Vagina (tissue), 2 donors: ENCODE results near the gene TRAPPC14. TPM values are rescaled to one million over a fixed set of nuclear protein-coding genes. Genes with fewer than 3 reads are reported as not detected.
A peak's percentile ranks its signal among the peaks of the same experiment; 100 is the strongest.

Experiments used
- DNase-seq, 2 donors: peaks; one replicate each; pipeline ENCODE4 v3.0.0-alpha.2; 2017; ENCODE audit errors: extremely low spot score in 2 of 2
- H3K27ac ChIP-seq: fragments of 200-600 bp; sonication (generic); one replicate; pipeline ENCODE4 v1.5.1; 2019
- H3K27me3 ChIP-seq: fragments of 200-600 bp; sonication (generic); one replicate; pipeline ENCODE4 v1.5.1; 2019
- H3K36me3 ChIP-seq, 2 donors: fragments of 200-600 bp; sonication (generic); one replicate each; pipeline ENCODE4 v1.5.1; 2017 to 2019
- H3K4me1 ChIP-seq: fragments of 200-600 bp; sonication (generic); one replicate; pipeline ENCODE4 v1.5.1; 2019
- H3K4me3 ChIP-seq, 2 donors: fragments of 200-600 bp; sonication (generic); 1 replicate in 1 of 2; 2 replicates in 1 of 2; pipeline ENCODE4 v1.5.1; 2016 to 2019
- H3K9me3 ChIP-seq: fragments of 200-600 bp; sonication (generic); one replicate; pipeline ENCODE4 v1.5.1; 2019
- POLR2A ChIP-seq, 2 donors: fragments of 450-650 bp; IDR thresholded peaks; one replicate each; pipeline ENCODE4 v1.6.1; 2017; ENCODE audit warnings: antibody characterized with exemption in 2 of 2, mild to moderate bottlenecking in 2 of 2, moderate library complexity in 2 of 2
- POLR2AphosphoS5 ChIP-seq, 2 donors: sonication (generic); formaldehyde crosslinking; IDR thresholded peaks; one replicate each; pipeline ENCODE4 v1.9.0; 2017; ENCODE audit warnings: antibody characterized with exemption in 2 of 2, mild to moderate bottlenecking in 2 of 2, low read depth in 1 of 2; ENCODE audit not compliant: insufficient read depth in 1 of 2
- intact Hi-C: fragments of 100-400 bp; cut with DNase I; formaldehyde crosslinking; loops from one replicate; pipeline ENCODE4 v1.15.1; 2023
- total RNA-seq: library from RNA; depleted of rRNA; stranded (reverse); fragments of >200 nt; gene quantifications from one replicate; pipeline ENCODE4 v1.2.3, GENCODE V29; 2016
- TF ChIP-seq, protein P1 (sequence below), 3 experiments: fragments of 450-650 bp in 2 of 3; fragments of 200-600 bp in 1 of 3; sonication (generic) in 1 of 3; IDR thresholded peaks; one replicate each; pipeline ENCODE4 v1.5.1; 2017 to 2019; ENCODE audit warnings: antibody characterized with exemption in 3 of 3, mild to moderate bottlenecking in 2 of 3, moderate library complexity in 2 of 3

TRAPPC14 gene
- total RNA-seq, 1 donor from 2014 or later = 18.2 TPM

DNA sequence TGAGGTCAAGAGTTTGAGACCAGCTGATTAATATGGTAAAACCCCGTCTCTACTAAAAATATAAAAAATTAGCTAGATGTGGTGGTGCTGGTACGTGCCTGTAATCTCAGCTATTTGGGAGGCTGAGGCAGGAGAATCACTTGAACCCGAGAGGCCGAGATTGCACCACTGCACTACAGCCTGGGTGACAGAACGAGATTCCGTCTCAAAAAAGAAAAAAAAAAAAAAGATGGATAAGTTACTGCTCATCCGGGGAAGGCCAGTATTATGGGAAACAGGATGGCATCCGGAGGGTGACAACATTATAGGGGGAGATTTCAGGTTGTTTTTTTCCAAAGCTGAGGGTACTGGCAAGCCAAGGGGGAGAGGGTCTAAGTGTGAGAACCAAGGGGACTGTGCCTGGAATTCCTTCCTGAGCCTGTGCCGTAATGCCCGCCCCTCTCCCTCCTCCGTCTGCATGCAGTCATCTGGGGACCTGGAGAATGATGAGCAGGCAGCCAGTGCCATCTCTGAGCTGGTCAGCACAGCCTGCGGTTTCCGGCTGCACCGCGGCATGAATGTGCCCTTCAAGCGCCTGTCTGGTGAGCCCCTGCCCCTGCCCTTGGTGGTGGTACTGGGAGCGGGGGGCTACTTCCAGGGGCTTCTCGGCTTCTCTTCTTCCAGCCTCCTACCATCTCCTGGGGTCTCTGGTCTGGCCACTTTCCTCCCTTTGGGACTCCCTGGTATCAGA is 5.4 kb downstream of the TRAPPC14 start:
- H3K9me3 ChIP-seq = no peaks in the 10 kb centered on the region
- H3K27ac ChIP-seq = no peak overlapping the region
- no peaks in the 10 kb centered on the region for H3K27me3 ChIP-seq
- intact Hi-C loops = no loop called here
- TF ChIP-seq POLR2A (IDR thresholded peaks at IDR 0.05) (no peak), POLR2AphosphoS5 (IDR thresholded peaks at IDR 0.05; ENCODE audit: insufficient read depth in 1 of 2, low read depth in 1 of 2) (no peak)
- TF ChIP-seq, protein P1, sequence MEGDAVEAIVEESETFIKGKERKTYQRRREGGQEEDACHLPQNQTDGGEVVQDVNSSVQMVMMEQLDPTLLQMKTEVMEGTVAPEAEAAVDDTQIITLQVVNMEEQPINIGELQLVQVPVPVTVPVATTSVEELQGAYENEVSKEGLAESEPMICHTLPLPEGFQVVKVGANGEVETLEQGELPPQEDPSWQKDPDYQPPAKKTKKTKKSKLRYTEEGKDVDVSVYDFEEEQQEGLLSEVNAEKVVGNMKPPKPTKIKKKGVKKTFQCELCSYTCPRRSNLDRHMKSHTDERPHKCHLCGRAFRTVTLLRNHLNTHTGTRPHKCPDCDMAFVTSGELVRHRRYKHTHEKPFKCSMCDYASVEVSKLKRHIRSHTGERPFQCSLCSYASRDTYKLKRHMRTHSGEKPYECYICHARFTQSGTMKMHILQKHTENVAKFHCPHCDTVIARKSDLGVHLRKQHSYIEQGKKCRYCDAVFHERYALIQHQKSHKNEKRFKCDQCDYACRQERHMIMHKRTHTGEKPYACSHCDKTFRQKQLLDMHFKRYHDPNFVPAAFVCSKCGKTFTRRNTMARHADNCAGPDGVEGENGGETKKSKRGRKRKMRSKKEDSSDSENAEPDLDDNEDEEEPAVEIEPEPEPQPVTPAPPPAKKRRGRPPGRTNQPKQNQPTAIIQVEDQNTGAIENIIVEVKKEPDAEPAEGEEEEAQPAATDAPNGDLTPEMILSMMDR (IDR thresholded peaks at IDR 0.05) = no peak
- no peak for DNase-seq
- no peak overlapping the region for H3K4me3 ChIP-seq
- peaks cover 50% of the 10 kb centered on the region for H3K4me1 ChIP-seq
- H3K36me3 ChIP-seq = peaks cover 0 to 27% of the 10 kb centered on the region in 2 donors

DNA sequence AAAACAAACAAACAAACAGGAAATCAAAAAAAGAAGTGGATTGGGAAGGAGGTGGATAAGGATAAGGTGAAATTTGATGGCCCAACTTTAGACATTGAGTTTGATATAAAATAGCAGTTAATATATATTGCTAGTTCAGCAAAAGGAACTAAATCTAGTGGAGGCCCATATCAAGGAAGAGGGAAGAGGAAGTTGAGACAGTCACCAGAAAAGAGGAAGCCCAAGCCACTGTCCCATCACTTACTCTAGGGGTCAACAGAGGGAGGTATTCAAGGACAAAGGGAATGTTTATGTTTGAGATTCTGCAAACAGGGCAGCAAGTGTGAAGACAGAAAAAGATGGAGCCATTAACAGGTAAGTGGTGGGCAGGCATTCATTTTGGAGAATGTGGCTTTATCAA is 6.1 kb downstream of the TRAPPC14 start:
- no peak for DNase-seq
- H3K36me3 ChIP-seq = peaks cover 0 to 27% of the 10 kb centered on the region in 2 donors
- H3K4me1 ChIP-seq = peaks cover 43% of the 10 kb centered on the region
- H3K27ac ChIP-seq = no peak overlapping the region
- no peaks in the 10 kb centered on the region for H3K27me3 ChIP-seq
- TF ChIP-seq POLR2A (IDR thresholded peaks at IDR 0.05) (no peak), POLR2AphosphoS5 (IDR thresholded peaks at IDR 0.05; ENCODE audit: insufficient read depth in 1 of 2, low read depth in 1 of 2) (no peak)
- TF ChIP-seq, protein P1 (IDR thresholded peaks at IDR 0.05) = no peak
- no peak overlapping the region for H3K4me3 ChIP-seq
- intact Hi-C loops = no loop called here
- H3K9me3 ChIP-seq = no peaks in the 10 kb centered on the region

DNA sequence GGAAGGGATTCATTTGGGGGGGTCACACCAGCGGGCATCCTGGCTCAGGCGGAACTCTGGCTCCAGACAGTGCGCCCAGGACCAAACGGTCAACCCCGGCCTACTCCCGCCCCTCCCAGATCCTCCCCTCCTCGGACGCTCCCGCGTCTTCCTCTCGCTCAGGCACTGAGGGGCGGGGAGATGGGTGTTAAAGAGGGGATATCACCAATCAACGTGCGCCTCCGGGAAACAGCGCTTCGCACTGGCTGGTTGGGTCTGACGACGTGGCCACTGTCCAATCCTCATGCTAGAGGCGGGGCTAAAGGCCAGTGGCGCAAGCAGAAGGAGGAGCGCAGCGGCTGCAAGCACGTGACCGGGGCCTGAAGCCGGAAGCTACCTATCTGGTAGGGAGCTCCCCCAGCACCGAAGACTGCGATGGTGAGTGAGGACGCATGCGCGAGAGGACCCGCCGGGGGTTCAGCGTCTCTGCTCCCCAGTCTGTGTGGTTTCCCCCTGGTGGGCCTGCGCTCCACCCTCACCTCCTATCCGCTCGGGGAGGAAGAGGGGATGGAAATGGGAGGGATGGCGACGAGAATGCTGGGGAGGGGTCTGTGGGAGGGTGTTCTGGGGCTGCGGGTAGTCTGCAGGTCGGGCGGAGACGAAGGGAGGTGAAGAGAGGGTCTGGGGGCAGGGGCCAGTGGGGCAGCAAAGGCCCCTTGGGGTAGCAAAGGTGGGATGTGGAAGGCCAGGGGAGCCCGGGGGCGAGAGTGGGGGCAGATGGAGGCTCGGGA is 9.8 kb downstream of the TRAPPC14 start, which contains the start of gene LAMTOR4:
TSS of gene LAMTOR4 (plus strand) at position 360 of the 770 bp plus-strand sequence. CDS start at position 415, 55 bp downstream.
- Histone ChIP-seq H3K27ac (peak within 1 kb of the TSS; percentile 90), H3K9me3 (no peaks in the 10 kb centered on the region), H3K4me3 (peak within 1 kb of the TSS; percentile 75 to 84), H3K27me3 (no peaks in the 10 kb centered on the region), H3K36me3 (peaks cover 0 to 10% of the 10 kb centered on the region in 2 donors), H3K4me1 (peaks cover 20% of the 10 kb centered on the region)
- intact Hi-C loops = loop anchor here (10.0 kb wide), 1 partner anchor 46 kb away; no protein-coding TSS in a partner anchor
- DNase-seq = peak; percentile 98 to 99
- TF ChIP-seq, protein P1 (IDR thresholded peaks at IDR 0.05) = no peak
- TF ChIP-seq POLR2AphosphoS5 (IDR thresholded peaks at IDR 0.05; ENCODE audit: insufficient read depth in 1 of 2, low read depth in 1 of 2) (peak; percentile 98 to 99), POLR2A (IDR thresholded peaks at IDR 0.05) (peak in 1 of 2 donors; percentile 56)

DNA sequence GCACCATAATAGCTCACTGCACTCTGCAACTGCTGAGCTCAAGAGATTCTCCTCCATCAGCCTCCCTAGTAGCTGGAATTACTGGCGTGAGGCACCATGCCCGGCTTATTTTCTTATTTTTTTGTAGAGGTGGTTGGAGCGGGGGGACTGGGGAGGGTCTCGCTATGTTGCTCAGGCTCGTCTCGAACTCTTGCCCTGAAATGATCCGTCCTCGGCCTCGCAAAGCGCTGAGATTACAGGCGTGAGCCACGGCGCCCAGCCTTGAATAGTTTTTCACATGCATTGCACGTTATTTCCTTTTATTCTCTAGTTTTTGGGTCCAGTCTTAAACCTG is 10.3 kb downstream of the TRAPPC14 start:
- Histone ChIP-seq H3K9me3 (no peaks in the 10 kb centered on the region), H3K36me3 (peaks cover 0 to 6% of the 10 kb centered on the region in 2 donors), H3K4me1 (peaks cover 14% of the 10 kb centered on the region), H3K4me3 (peak overlapping the region; percentile 27 to 84), H3K27ac (peak overlapping the region; percentile 61), H3K27me3 (no peaks in the 10 kb centered on the region)
- TF ChIP-seq POLR2AphosphoS5 (IDR thresholded peaks at IDR 0.05; ENCODE audit: insufficient read depth in 1 of 2, low read depth in 1 of 2) (no peak), POLR2A (IDR thresholded peaks at IDR 0.05) (no peak)
- TF ChIP-seq, protein P1 (IDR thresholded peaks at IDR 0.05) = no peak
- DNase-seq = no peak
- intact Hi-C loops = loop anchor here (10.0 kb wide), 1 partner anchor 47 kb away; no protein-coding TSS in a partner anchor
